NCI-H748 (cell line): ENCODE measurements around the gene PHYH.
"Not testable (repeated sequence)": the region's sequence is repeated elsewhere in the genome, so short reads cannot be mapped to it uniquely, and the experiment has no call there.

Experiments
- DNase-seq: peaks from one replicate; lab custom pipeline; 2025; ENCODE audit not compliant: unreplicated experiment; lab: John Stamatoyannopoulos, UW

The PHYH gene

GRCh38 chr10:13322615-13323148, 22.8 kb upstream of the PHYH start:
- DNase-seq: no peak

GRCh38 chr10:13321576-13321975, 21.7 kb upstream of the PHYH start:
- DNase-seq: no peak

- no peak for DNase-seq
Measured at GRCh38 chr10:13319166-13319565, 19.3 kb upstream of the PHYH start.

GRCh38 chr10:13317474-13317873, 17.6 kb upstream of the PHYH start:
- DNase-seq: no peak

- no peak for DNase-seq
Measured at GRCh38 chr10:13316635-13317311, 16.9 kb upstream of the PHYH start.

GRCh38 chr10:13315361-13315760, 15.5 kb upstream of the PHYH start:
- no peak for DNase-seq

- DNase-seq: no peak
Measured at GRCh38 chr10:13311177-13311575, 11.3 kb upstream of the PHYH start.

- DNase-seq: no peak
Measured at GRCh38 chr10:13310518-13311176, 10.8 kb upstream of the PHYH start.

GRCh38 chr10:13309792-13310191, 9.9 kb upstream of the PHYH start:
- no peak for DNase-seq

GRCh38 chr10:13308096-13308495, 8.2 kb upstream of the PHYH start:
- DNase-seq: no peak

- no peak for DNase-seq
Measured at GRCh38 chr10:13306103-13306502, 6.2 kb upstream of the PHYH start.

- DNase-seq: no peak
Measured at GRCh38 chr10:13302821-13303555, 3.1 kb upstream of the PHYH start.

GRCh38 chr10:13298748-13299436, 972 bp downstream of the PHYH start:
- no peak for DNase-seq

GRCh38 chr10:13296476-13296875, 3.4 kb downstream of the PHYH start:
- DNase-seq: no peak

- no peak for DNase-seq
Measured at GRCh38 chr10:13294784-13295183, 5.1 kb downstream of the PHYH start.

- DNase-seq: no peak
Measured at GRCh38 chr10:13291821-13292773, 7.8 kb downstream of the PHYH start.

- DNase-seq: no peak
Measured at GRCh38 chr10:13291061-13291460, 8.8 kb downstream of the PHYH start.

- DNase-seq: no peak
Measured at GRCh38 chr10:13284050-13284449, 15.8 kb downstream of the PHYH start.

- not testable (repeated sequence) for DNase-seq
Measured at GRCh38 chr10:13282348-13282747, 17.5 kb downstream of the PHYH start.

GRCh38 chr10:13276749-13277365, 23.0 kb downstream of the PHYH start:
- no peak for DNase-seq
